Measurements from ENCODE around the gene GADD45B.
"Not testable (repeated sequence)": the region's sequence is repeated elsewhere in the genome, so short reads cannot be mapped to it uniquely, and the experiment has no call there.

Gene GADD45B

DNA sequence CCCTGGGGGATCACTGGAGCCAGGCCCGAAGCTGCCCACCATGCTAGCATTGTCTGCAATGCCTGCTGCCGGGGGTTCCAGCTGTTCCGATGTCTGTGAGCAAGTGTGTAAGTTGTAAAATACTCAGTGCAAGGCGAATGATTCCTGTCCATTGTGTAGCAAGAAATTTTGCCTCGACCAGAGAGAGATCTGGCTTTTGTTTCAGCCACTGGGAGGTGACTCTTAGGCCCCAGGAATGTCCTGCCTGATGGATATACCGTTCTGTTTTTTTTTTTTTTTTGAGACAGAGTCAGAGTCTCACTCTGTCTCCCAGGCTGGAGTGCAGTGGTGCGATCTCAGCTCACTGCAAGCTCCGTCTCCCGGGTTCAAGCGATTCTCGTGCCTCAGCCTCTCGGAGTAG, 7.3 kb upstream of the GADD45B start:
- DNase-seq = no peak

DNA sequence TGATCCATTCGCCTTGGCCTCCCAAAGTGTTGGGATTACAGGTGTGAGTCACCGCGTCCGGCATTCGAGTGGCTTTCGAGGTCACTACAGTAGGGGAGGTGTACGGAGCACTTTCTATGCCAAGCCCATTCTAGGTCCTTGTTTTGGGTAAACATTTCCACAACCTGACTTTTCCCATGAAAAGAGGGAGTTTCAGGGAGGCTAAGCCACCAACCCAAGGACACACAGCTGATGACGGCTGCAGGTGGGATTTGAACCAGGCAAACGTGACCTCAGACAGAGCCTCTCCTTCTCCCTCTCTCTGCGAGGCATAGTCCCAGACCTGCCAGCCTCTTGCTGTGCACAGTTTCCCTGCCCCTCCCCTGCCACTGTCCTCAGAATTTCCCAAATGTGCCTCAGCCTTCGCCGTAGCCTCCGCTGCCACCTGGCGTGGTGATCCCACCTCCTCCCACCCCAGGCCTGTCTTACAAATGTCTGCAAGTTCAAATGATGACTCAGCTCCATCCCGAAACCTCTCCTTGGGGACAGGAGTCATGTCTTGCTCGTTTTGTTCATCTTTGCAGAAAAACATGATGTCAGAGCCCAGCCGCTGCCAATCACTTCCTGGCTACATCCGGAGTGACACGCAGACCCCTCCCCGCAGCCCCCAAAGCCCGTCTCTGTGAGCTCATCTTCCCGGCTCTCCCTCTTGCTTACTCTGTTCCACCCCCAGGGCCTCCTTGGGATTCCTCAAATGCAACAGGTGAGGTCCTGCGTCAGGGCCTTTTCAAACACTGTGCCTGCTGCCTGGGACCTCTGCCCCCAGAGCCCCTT, 6.6 kb upstream of the GADD45B start:
- DNase-seq = no peak

GRCh38 chr19:2469915-2470200, 6.1 kb upstream of the GADD45B start:
- not testable (repeated sequence) for DNase-seq

- DNase-seq = peak in 49 of 51 donors; percentile 27 to 89 (median 70)
Observed at GRCh38 chr19:2474232-2475017, 1.5 kb upstream of the GADD45B start.

DNA sequence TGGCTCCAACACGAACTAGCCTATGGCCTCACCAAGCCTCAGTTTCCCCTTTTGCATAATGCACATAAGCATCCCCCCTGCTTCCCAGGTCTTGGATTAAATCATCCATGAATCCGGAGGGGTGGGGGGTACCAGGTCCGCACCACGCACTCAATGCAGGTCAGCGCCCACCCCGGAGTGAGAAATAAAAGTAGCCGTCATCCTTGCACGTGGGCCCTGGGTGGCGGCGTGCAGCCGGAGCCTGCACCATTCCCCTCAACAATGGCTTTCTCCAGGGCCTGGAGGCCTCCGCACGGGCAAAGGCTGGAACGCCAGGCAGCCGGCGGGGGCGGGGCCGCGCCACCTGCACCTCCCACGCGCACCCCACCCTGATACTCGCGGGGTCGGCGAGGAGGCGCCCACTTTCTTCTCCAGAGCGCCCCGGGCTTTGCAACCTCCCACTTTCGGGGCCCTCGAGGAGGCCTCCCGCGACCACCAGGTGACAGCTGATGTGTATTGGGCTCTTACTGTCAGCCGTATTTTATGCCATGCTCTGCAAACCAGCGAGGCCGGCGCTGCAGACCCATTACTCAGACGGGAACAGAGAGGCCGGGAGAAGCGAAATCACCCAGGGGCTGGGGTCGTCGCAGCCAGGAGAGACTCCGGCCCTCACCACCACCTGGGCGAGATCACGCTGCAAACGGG, 767 bp upstream of the GADD45B start:
- peak in 19 of 51 donors; percentile 27 to 81 (median 43) for DNase-seq

GRCh38 chr19:2476451-2477140, 669 bp downstream of the GADD45B start:
- peak in 39 of 51 donors; percentile 30 to 80 (median 59) for DNase-seq

GRCh38 chr19:2477141-2477710, 1.3 kb downstream of the GADD45B start:
- DNase-seq = peak in 17 of 51 donors; percentile 12 to 67 (median 42)

GRCh38 chr19:2477732-2478191, 1.8 kb downstream of the GADD45B start:
- peak in 20 of 51 donors; percentile 7 to 54 (median 27) for DNase-seq

- peak in 28 of 51 donors; percentile 10 to 68 (median 42) for DNase-seq
Observed at GRCh38 chr19:2478278-2478755, 2.4 kb downstream of the GADD45B start.

GRCh38 chr19:2478756-2479555, 3.0 kb downstream of the GADD45B start:
- DNase-seq = peak in 32 of 51 donors; percentile 11 to 71 (median 50)

- DNase-seq = peak in 1 of 51 donors; percentile 42
Observed at GRCh38 chr19:2479556-2480194, 3.7 kb downstream of the GADD45B start.

DNA sequence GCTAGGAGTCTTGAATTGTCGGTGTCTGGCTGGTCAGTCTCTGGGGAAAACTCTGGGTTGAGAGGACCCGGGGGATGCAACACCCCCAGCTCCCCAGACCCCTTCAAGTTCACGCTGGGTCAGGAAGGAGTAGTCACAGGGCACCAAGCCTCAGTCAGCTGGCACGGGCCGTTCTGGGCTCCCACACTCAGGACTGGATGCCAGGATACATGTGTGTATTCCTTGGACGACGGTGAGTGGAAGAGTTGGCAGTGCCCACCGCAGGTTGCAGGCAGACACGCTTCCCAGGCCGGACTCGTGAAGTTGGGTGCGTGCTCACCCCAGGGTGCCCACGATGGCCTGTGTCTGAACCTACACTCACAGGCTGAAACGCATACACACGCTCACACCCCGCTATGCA, 5.5 kb downstream of the GADD45B start:
- peak in 1 of 51 donors; percentile 8 for DNase-seq

DNA sequence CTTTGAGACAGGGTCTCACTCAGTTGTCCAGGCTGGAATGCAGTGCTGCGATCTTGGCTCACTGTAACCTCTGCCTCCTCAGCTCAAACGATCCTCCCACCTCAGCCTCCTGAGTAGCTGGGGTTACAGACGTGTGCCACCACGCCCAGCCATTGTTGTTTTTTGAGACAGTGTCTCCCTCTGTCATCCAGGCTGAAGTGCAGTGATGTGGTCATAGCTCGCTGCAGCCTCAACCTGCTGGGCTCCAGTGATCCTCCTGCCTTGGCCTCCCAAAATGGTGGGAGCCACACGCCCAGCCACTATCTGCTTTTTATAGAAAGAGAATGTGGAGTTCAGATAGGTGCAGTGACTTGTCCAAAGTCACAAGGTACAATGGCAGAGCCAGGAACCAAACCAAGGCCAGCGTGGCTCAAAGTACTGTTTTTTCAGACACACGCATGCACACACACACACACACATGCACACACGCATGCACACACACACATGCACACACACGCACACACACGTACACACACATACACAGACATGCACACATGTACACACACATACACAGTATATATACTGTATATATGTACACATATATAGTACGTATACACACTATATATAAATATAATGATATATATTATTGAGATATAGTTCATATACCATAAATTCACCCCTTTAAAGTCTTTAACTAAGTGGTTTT, 6.6 kb downstream of the GADD45B start:
- DNase-seq = no peak

DNA sequence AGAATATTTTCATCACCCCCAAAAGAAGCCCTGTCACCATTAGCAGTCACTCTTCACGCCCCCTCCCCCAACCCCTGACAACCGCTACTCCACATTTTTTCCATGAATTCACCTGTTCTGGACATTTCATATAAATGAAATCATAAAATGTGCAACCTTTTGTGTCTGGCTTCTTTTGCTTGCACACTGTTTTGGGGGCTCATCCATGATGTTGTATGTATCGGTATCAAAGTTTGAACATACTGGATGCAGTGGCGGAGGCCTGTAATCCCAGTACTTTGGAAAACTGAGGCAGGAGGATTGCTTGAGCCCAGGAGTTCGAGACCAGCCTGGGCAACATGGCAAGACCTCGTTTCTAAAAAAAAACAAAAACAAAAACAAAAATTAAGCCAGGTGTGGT, 7.2 kb downstream of the GADD45B start:
- DNase-seq = no peak

DNA sequence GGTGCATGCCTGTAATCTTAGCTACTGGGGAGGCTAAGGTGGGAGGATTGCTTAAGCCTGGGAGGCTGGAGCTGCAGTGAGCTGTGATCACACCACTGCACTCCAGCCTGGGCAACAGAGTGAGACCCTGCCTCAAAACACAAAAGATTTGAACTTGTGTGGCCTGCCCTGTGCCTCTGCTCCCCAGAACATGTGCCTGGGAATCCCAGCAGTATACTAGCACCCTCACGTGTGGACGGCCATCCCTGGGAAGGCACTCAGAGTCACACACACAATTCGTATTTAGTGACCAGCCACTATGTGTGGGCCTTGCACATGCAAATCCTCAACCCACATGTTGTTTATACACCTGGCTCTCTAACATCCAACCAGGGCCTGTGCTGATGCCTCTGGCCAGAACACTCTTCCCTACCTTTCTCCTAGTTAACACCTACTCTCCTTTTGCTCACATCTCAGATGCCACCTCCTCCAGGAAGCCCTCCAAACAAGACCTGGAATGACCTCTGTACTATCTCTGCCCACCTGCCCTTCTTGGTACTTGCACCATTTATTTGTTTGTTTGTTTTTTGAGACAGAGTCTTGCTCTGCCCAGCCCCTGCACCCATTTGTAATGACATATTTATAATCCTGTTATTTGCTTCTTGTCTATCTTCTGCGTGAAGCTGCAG, 7.7 kb downstream of the GADD45B start:
- DNase-seq = no peak

DNA sequence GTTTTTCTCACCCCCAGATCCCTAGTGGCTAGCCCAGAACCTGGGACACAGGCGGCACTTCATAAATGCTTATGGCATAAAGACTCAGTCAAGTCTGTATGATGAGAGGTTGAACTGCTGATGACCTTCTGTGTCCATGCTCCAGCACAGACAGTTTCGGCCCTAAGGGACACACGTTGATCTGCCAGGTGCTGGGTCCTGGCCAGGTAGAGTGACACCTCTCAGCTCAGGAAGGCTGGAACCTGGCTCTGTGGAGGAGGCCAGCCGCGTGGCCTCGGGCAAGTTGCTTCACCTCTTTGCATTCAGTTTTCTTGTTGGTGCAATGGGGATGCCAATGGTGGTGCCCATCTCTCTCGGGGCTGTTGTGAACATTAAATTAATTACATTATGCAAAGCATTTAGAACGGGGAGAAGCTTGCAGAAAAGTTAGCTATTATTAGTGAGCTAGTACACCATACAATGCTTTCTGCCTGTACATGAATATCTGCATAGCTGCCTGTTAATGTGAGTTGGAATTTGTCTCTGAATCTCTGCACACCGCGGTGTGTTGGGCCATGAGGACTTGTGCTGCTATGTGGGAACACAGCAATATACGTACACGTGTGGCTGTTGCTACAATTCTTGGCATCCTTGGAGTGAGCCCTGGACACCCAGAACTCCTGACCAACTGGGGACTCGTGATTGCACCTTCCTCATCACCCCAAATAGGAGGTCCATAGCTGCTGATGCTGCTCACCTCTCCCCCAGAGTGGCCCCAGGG, 8.4 kb downstream of the GADD45B start:
- no peak for DNase-seq

DNA sequence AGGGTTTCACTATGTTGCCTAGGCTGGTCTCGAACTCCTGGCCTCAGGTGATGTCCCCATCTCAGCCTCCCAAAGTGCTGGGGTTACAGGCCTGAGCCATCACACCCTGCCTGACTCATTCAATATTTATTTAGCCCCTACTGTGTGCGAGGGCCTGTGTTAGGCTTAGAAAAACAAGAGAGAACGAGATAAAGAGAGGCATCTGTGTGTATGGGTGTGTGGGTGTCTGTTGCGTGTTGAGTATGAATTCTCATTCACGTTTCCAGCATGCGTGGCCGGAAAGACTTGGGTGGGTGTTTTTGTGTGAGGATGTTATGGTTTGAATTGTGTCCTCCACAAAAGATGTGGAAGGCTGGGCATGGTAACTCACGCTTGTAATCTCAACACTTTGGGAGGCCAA, 9.5 kb downstream of the GADD45B start:
- no peak for DNase-seq

GRCh38 chr19:2487090-2487489, 11.2 kb downstream of the GADD45B start:
- no peak for DNase-seq

All from hypothalamus (tissue), 51 donors.